Astrocyte (in vitro differentiated cells and primary cell): ENCODE results near the gene ELOVL1.

Experiments
- EZH2 ChIP-seq: IDR thresholded peaks from 2 replicates; pipeline ENCODE4 v1.6.1; 2012; ENCODE audit warnings: mild to moderate bottlenecking, low read length, inconsistent platforms; ENCODE audit not compliant: insufficient read depth
- TF ChIP-seq, protein P1 (sequence below): IDR thresholded peaks from 2 replicates; pipeline ENCODE4 v1.5.1; 2011; ENCODE audit warnings: low read depth, mild to moderate bottlenecking, inconsistent platforms, low read length, moderate library complexity; ENCODE audit not compliant: insufficient read depth

DNA sequence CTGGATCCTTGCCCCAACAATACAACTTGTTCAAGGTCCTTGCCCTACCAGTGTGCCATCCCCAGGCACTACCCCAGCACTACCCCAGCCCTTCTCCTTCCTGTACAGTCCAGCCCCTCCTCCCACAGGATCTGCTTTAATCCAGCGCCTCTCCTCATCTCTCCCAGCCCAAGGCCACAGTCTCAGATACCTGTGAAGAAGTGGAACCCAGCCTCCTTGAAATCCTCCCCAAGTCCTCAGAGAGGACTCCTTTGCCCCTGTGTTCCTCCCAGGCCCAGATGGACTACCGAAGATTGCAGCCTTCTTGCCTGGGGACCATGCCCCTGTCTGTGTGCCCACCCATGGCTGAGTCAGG lies 15.5 kb downstream of the ELOVL1 start:
- TF ChIP-seq, protein P1, sequence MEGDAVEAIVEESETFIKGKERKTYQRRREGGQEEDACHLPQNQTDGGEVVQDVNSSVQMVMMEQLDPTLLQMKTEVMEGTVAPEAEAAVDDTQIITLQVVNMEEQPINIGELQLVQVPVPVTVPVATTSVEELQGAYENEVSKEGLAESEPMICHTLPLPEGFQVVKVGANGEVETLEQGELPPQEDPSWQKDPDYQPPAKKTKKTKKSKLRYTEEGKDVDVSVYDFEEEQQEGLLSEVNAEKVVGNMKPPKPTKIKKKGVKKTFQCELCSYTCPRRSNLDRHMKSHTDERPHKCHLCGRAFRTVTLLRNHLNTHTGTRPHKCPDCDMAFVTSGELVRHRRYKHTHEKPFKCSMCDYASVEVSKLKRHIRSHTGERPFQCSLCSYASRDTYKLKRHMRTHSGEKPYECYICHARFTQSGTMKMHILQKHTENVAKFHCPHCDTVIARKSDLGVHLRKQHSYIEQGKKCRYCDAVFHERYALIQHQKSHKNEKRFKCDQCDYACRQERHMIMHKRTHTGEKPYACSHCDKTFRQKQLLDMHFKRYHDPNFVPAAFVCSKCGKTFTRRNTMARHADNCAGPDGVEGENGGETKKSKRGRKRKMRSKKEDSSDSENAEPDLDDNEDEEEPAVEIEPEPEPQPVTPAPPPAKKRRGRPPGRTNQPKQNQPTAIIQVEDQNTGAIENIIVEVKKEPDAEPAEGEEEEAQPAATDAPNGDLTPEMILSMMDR, result no peak
- no peak for TF ChIP-seq EZH2
